ENCODE data around the gene UBTD1. TPM values are rescaled to one million over a fixed set of nuclear protein-coding genes. Genes with fewer than 3 reads are reported as not detected.
A peak's percentile ranks its signal among the peaks of the same experiment; 100 is the strongest.

The UBTD1 gene
- total and polyA plus RNA-seq, 8 donors, result 16.6 to 41.0 (median 20.6) TPM

DNA sequence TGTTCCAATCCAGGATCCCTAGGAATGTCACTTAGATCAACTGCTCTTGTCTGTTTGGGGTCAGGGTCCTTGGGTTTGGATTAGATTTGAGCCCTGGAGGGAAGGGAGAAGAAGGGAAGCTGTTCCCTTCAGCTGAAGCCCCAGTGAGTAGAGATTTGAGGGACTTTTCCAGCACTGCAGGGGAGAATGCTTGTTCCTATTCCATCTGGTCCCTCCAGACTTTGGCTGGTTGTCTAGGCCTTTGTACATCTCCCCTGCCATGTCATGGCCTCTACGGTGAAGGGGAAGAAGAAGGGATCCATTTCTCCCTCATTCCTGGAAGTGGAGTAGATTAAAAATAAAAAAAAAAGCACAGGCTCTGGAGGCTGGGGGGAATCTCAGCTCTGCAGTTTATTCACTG is 101.9 kb downstream of the UBTD1 start:
- Histone ChIP-seq H3K27me3 (no peaks in the 10 kb centered on the region), H3K36me3 (no peaks in the 10 kb centered on the region), H3K4me1 (peaks cover 3 to 19% of the 10 kb centered on the region in 2 donors), H3K9me3 (no peaks in the 10 kb centered on the region), H3K4me3 (no peak overlapping the region), H3K27ac (no peak overlapping the region)
- ATAC-seq (no peak), DNase-seq (no peak)
- intact Hi-C loops (cut with DNase I), result no loop called here
- TF ChIP-seq, protein P1, sequence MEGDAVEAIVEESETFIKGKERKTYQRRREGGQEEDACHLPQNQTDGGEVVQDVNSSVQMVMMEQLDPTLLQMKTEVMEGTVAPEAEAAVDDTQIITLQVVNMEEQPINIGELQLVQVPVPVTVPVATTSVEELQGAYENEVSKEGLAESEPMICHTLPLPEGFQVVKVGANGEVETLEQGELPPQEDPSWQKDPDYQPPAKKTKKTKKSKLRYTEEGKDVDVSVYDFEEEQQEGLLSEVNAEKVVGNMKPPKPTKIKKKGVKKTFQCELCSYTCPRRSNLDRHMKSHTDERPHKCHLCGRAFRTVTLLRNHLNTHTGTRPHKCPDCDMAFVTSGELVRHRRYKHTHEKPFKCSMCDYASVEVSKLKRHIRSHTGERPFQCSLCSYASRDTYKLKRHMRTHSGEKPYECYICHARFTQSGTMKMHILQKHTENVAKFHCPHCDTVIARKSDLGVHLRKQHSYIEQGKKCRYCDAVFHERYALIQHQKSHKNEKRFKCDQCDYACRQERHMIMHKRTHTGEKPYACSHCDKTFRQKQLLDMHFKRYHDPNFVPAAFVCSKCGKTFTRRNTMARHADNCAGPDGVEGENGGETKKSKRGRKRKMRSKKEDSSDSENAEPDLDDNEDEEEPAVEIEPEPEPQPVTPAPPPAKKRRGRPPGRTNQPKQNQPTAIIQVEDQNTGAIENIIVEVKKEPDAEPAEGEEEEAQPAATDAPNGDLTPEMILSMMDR (IDR thresholded peaks at IDR 0.05), result no peak

DNA sequence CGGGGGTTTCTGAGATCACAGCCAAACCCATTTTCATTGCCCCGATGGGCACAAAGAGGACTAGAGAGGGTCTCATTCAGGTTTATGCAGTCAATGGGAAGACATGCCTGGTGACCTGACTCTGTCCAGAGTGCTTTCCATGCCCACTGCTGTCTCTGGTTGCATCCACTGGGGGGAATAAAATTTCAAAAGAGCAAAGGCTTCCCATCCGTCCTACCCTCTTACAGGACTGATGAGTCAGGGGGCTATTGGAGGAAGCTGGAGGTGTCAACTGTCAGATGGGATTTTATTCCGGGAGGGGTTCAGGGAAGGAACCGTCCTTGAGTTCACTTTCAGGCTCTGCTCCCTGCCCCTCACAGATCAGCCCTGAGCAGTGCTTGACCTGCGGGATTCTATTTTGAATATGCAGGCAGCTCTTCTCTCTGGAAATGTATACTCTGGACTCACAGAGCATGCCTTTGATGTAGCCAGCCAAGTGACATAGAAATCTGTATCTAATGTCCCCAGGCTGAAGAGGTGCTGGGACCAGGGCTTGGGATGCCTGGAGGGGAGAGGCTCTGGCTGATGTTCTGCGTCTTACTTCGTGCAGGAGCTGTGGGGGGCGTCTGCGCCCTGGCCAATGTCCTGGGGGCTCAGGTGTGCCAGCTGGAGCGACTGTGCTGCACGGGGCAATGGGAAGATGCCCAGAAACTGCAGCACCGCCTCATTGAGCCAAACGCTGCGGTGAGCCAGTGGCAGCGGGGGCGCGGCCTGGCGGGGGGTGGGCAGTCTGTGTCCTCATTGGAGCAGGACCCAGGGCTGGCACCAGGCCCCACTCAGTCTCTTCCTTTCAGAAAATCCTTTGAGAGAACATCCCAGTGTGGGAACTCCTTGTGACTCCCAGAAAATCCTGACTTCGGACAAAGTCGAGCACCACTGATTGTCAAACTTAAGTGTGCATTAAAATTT is 102.8 kb downstream of the UBTD1 start:
- intact Hi-C loops (cut with DNase I), result no loop called here
- DNase-seq (no peak), ATAC-seq (no peak)
- H3K4me3 ChIP-seq, result no peak overlapping the region
- peaks cover 0 to 10% of the 10 kb centered on the region in 2 donors for H3K4me1 ChIP-seq
- no peaks in the 10 kb centered on the region for H3K9me3 ChIP-seq
- TF ChIP-seq, protein P1 (IDR thresholded peaks at IDR 0.05), result no peak
- no peaks in the 10 kb centered on the region for H3K36me3 ChIP-seq
- no peaks in the 10 kb centered on the region for H3K27me3 ChIP-seq
- H3K27ac ChIP-seq, result no peak overlapping the region

DNA sequence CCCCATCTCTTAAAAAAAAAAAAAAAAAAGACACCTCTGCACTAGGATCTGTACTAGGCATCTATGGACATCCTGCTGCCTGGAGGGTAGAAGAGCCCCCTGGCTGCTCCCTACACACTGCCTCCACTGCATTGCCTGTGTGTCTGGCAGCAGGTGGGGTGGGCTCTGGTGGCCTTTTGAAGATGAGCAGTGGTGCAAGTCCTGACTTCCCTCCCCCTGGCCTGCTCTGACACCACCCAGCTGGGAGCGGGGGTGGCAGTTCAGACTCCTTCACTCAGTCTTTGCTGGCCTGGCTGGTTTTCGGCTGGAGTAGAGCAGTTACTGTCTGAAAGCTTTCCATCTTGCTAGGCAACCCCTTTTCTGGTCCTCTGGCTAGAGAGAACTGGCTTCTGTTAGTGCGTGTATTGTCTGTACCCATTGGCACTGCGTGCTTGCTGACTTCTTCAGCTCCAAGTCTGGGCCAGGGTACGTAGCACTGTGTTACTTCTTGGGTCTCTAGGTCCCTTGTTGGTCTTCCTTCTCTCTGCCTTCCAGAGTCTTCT is 108.4 kb downstream of the UBTD1 start:
- no peak for DNase-seq
- intact Hi-C loops (cut with DNase I), result no loop called here
- no peak for ATAC-seq
- Histone ChIP-seq H3K4me1 (no peaks in the 10 kb centered on the region), H3K36me3 (no peaks in the 10 kb centered on the region), H3K27ac (no peak overlapping the region), H3K9me3 (no peaks in the 10 kb centered on the region), H3K27me3 (no peaks in the 10 kb centered on the region), H3K4me3 (no peak overlapping the region)
- TF ChIP-seq, protein P1 (IDR thresholded peaks at IDR 0.05), result no peak

DNA sequence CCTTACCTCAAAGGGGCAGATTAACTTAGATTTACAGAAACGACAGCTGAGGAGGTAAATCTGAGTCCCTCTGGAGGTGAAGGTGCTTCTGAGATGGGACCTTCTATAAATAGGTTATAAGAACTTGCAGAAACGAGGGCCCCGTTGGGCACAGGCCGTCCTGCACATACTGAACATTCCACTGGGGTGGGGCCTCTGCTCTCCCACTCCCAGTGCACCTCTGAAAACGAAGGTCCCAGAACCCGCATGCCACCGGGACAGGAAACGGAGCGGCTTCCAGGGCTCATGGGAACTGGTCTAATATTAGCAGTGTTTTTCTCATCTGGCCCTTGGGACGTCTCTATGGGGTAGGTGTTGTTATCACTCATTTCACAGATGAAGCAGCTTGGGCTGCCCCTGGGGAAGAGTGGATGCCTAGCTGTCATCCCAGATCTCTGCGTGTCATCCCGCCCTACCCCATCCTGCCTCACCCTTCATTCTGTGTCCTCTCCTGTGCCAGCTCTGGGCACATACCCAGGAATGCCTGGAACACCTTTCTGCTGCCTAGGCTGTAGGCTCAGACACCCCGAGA is 110.4 kb downstream of the UBTD1 start:
- ATAC-seq (peak; percentile 69), DNase-seq (no peak)
- TF ChIP-seq, protein P1 (IDR thresholded peaks at IDR 0.05), result no peak
- intact Hi-C loops (cut with DNase I), result no loop called here
- Histone ChIP-seq H3K36me3 (no peaks in the 10 kb centered on the region), H3K27ac (peak overlapping the region in 1 of 2 donors; percentile 33), H3K4me1 (no peaks in the 10 kb centered on the region), H3K4me3 (no peak overlapping the region), H3K27me3 (no peaks in the 10 kb centered on the region), H3K9me3 (no peaks in the 10 kb centered on the region)

DNA sequence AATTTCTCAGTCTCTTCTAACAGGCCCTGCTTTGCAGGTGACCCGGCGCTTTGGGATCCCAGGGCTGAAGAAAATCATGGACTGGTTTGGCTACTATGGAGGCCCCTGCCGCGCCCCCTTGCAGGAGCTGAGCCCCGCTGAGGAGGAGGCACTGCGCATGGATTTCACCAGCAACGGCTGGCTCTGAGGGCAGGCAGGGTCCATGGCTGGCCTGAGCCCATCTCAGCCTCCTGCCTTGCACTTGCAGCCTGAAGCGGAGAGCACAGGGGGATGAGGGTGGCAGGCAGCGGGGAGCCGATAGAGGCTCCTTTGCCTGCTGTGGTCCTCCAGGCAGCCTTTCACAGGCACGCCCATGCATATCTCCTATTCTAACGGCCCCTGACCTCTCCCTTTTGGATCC is 112.7 kb downstream of the UBTD1 start:
- TF ChIP-seq, protein P1 (IDR thresholded peaks at IDR 0.05), result no peak
- Histone ChIP-seq H3K36me3 (no peaks in the 10 kb centered on the region), H3K27me3 (no peaks in the 10 kb centered on the region), H3K9me3 (no peaks in the 10 kb centered on the region), H3K4me1 (no peaks in the 10 kb centered on the region), H3K4me3 (no peak overlapping the region), H3K27ac (no peak overlapping the region)
- no peak for DNase-seq
- ATAC-seq, result no peak
- intact Hi-C loops (cut with DNase I), result no loop called here

All from left lung (tissue), 10 donors.